H1 (cell line): Measurements from ENCODE around the gene CYP4A22. TPM values are rescaled to one million over a fixed set of nuclear protein-coding genes. Genes with fewer than 3 reads are reported as not detected.

ENCODE experiments used
- BRCA1 ChIP-seq: IDR thresholded peaks from 2 replicates; pipeline ENCODE4 v1.6.1; 2012; ENCODE audit warnings: low read depth, low read length, improper control_type of control experiment
- CREB1 ChIP-seq: IDR thresholded peaks from 2 replicates; pipeline ENCODE4 v1.6.1; 2012; ENCODE audit warnings: inconsistent platforms
- KDM5A ChIP-seq: fragments of 200-600 bp; IDR thresholded peaks from 2 replicates; pipeline ENCODE4 v1.7.1; 2012; ENCODE audit warnings: mild to moderate bottlenecking, low read length, inconsistent platforms, mixed read lengths
- SP1 ChIP-seq: IDR thresholded peaks from 2 replicates; pipeline ENCODE4 v1.6.1; 2011; ENCODE audit warnings: low read depth, low read length
- polyA plus RNA-seq, 7 experiments: library from polyadenylated mRNA; depleted of rRNA in 3 of 7; stranded (reverse) in 5 of 7; unstranded in 2 of 7; fragments of >200 nt in 5 of 7; fragments of 200-250 nt in 2 of 7; gene quantifications; 1 replicate in 5 of 7; 2 replicates in 1 of 7; 4 replicates in 1 of 7; pipeline versions ENCODE4 v1.2.1 to v1.2.3, GENCODE V29; 2011 to 2013; ENCODE audit warnings: missing spikeins in 2 of 7, mixed read lengths in 2 of 7
- total RNA-seq: library from RNA; stranded (reverse); fragmentation: NEBNext Ultra II Directional; extraction: Animal tissue kit (Norgen Biotek cat#: 25700); gene quantifications from 2 replicates; pipeline ENCODE4 v1.2.1, GENCODE V29; 2021
- TF ChIP-seq, protein P1 (sequence below): IDR thresholded peaks from 2 replicates; pipeline ENCODE4 v1.6.1; 2011; ENCODE audit warnings: low read depth, mild to moderate bottlenecking, low read length; ENCODE audit not compliant: insufficient read depth

The CYP4A22 gene
- total and polyA plus RNA-seq, 2 of the 8 experiments (the other 6 are each of a cell fraction or from before 2014, with no cell fraction given) = not detected

DNA sequence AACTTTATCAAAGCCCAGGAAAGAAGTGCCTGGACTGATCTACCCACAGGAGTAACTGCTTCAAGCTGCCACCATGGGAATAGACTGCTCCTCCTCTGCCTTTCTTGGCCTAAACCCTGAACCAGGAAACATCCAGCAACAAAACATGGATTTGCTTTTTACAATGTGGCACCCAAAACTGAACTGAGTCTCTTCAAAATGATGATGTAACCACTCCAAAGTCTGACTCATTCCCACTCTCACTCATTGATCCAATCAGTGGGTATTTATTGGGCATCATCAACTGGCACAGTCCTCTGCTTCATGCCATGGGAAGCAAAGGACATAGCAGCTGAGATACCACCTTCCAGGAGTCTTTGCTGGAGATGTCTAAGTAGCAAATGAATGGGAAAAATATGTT is 23.5 kb downstream of the CYP4A22 start (continued):
- TF ChIP-seq, protein P1, sequence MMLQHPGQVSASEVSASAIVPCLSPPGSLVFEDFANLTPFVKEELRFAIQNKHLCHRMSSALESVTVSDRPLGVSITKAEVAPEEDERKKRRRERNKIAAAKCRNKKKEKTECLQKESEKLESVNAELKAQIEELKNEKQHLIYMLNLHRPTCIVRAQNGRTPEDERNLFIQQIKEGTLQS = no peak
- TF ChIP-seq CREB1 = no peak
- TF ChIP-seq KDM5A = no peak
- TF ChIP-seq BRCA1 = no peak
- no peak for TF ChIP-seq SP1
